CD14-positive monocyte (primary cell): ENCODE results near the gene APOA1. TPM values are rescaled to one million over a fixed set of nuclear protein-coding genes. Genes with fewer than 3 reads are reported as not detected.

Experiments
- DNase-seq, 3 donors: peaks; one replicate each; pipeline ENCODE4 v3.0.0-alpha.2; 2011 to 2022
- H2AFZ ChIP-seq: 2 replicates; pipeline ENCODE4 v1.6.0; 2012; ENCODE audit warnings: mild to moderate bottlenecking, low read depth, low read length, inconsistent platforms; ENCODE audit not compliant: insufficient read depth, poor library complexity, severe bottlenecking
- H3K27ac ChIP-seq, 2 donors: 1 replicate in 1 of 2; 2 replicates in 1 of 2; pipeline ENCODE4 v1.5.1; 2012 to 2013; ENCODE audit warnings: low read length in 2 of 2, control low read depth in 1 of 2, inconsistent platforms in 1 of 2, low read depth in 1 of 2, mild to moderate bottlenecking in 1 of 2
- H3K27me3 ChIP-seq, 2 donors: one replicate each; pipeline versions ENCODE4 v1.6.0 to v1.6.1; 2011 to 2013; ENCODE audit warnings: low read length in 2 of 2; ENCODE audit not compliant: control insufficient read depth in 2 of 2, insufficient read depth in 2 of 2
- H3K36me3 ChIP-seq, 2 donors: replicated peaks in 1 of 2; 1 replicate in 1 of 2; 2 replicates in 1 of 2; pipeline versions ENCODE4 v1.5.1 to v1.6.1; 2012 to 2013; ENCODE audit warnings: low read length in 2 of 2, control low read depth in 1 of 2, inconsistent platforms in 1 of 2, mild to moderate bottlenecking in 1 of 2; ENCODE audit not compliant: insufficient read depth in 2 of 2, control insufficient read depth in 1 of 2
- H3K4me1 ChIP-seq, 2 donors: 1 replicate in 1 of 2; 2 replicates in 1 of 2; pipeline versions ENCODE4 v1.5.1 to v1.6.1; 2012 to 2013; ENCODE audit warnings: low read length in 2 of 2, control low read depth in 1 of 2, inconsistent platforms in 1 of 2, mild to moderate bottlenecking in 1 of 2, moderate library complexity in 1 of 2; ENCODE audit not compliant: insufficient read depth in 2 of 2, control insufficient read depth in 1 of 2
- H3K4me2 ChIP-seq: replicated peaks from 2 replicates; pipeline ENCODE3; 2012; ENCODE audit warnings: low read length, moderate library complexity, mild to moderate bottlenecking; ENCODE audit not compliant: poor library complexity, severe bottlenecking; ENCODE audit errors: extremely low read depth
- H3K4me3 ChIP-seq, 3 experiments: fragments of 200-600 bp in 1 of 3; sonication (generic) in 1 of 3; replicated peaks in 1 of 3; 1 replicate in 2 of 3; 2 replicates in 1 of 3; pipeline ENCODE4 v1.5.1; 2011 to 2013; ENCODE audit warnings: low read length in 3 of 3, mild to moderate bottlenecking in 3 of 3, control low read depth in 2 of 3, low read depth in 2 of 3, inconsistent platforms in 1 of 3, moderate library complexity in 1 of 3
- H3K79me2 ChIP-seq: 2 replicates; pipeline ENCODE4 v1.6.0; 2012; ENCODE audit warnings: mild to moderate bottlenecking, control low read depth, inconsistent platforms, low read length, moderate library complexity; ENCODE audit not compliant: insufficient read depth
- H3K9ac ChIP-seq: 2 replicates; pipeline ENCODE4 v1.6.0; 2017; ENCODE audit warnings: low read length, mild to moderate bottlenecking; ENCODE audit not compliant: insufficient read depth, poor library complexity, severe bottlenecking
- H3K9me3 ChIP-seq, 2 donors: replicated peaks in 1 of 2; 1 replicate in 1 of 2; 2 replicates in 1 of 2; pipeline versions ENCODE4 v1.5.1 to v1.6.1; 2012 to 2013; ENCODE audit warnings: low read length in 2 of 2, control low read depth in 1 of 2; ENCODE audit not compliant: control insufficient read depth in 1 of 2, insufficient read depth in 1 of 2
- H4K20me1 ChIP-seq: 2 replicates; pipeline ENCODE4 v1.6.0; 2012; ENCODE audit warnings: mild to moderate bottlenecking, low read length, control low read depth, moderate library complexity; ENCODE audit not compliant: insufficient read depth
- H3K27ac Mint-ChIP-seq, 7 donors: one replicate each; pipeline ENCODE4 v1.8.0; 2020; ENCODE audit warnings: mild to moderate bottlenecking in 7 of 7, mixed read lengths in 7 of 7, moderate library complexity in 6 of 7, inconsistent platforms in 2 of 7
- H3K27me3 Mint-ChIP-seq, 3 donors: one replicate each; pipeline ENCODE4 v1.8.0; 2021 to 2022; ENCODE audit warnings: low read depth in 3 of 3, mild to moderate bottlenecking in 3 of 3, mixed read lengths in 3 of 3, moderate library complexity in 3 of 3, inconsistent platforms in 1 of 3
- H3K36me3 Mint-ChIP-seq, 2 donors: one replicate each; pipeline ENCODE4 v1.8.0; 2020; ENCODE audit warnings: mixed read lengths in 2 of 2, inconsistent platforms in 1 of 2, mild to moderate bottlenecking in 1 of 2
- H3K4me1 Mint-ChIP-seq: one replicate; pipeline ENCODE4 v1.8.0; 2020; ENCODE audit warnings: mild to moderate bottlenecking, mixed read lengths
- H3K4me3 Mint-ChIP-seq, 2 donors: one replicate each; pipeline ENCODE4 v1.8.0; 2020; ENCODE audit warnings: mild to moderate bottlenecking in 2 of 2, mixed read lengths in 2 of 2, moderate library complexity in 1 of 2
- H3K9me3 Mint-ChIP-seq, 7 donors: one replicate each; pipeline ENCODE4 v1.8.0; 2020 to 2022; ENCODE audit warnings: mixed read lengths in 7 of 7, mild to moderate bottlenecking in 6 of 7, moderate library complexity in 6 of 7, inconsistent platforms in 2 of 7
- CTCF ChIP-seq: fragments of 200-600 bp; IDR thresholded peaks from one replicate; pipeline ENCODE4 v1.8.0; 2022; ENCODE audit warnings: antibody characterized with exemption, mild to moderate bottlenecking
- WGBS: methylation state at CpG from one replicate; pipeline ENCODE4 v1.1.5; 2013; ENCODE audit warnings: missing lambda C conversion rate; ENCODE audit not compliant: insufficient coverage; 5-methylcytosine and 5-hydroxymethylcytosine counted together
- intact Hi-C, 2 donors: fragments of 100-400 bp; cut with micrococcal nuclease; formaldehyde crosslinking; loops; one replicate each; pipeline versions ENCODE4 v1.15.0 to v1.15.1; 2023
- polyA plus RNA-seq, 3 donors: library from polyadenylated mRNA; depleted of rRNA in 1 of 3; unstranded in 2 of 3; stranded (reverse) in 1 of 3; fragments of 300-500 nt in 2 of 3; fragments of >200 nt in 1 of 3; fragmentation: Illumina TruSeq in 2 of 3; gene quantifications; 1 replicate in 2 of 3; 2 replicates in 1 of 3; pipeline ENCODE4 v1.2.3, GENCODE V29; 2012 to 2021

The APOA1 gene
- polyA plus RNA-seq, 3 donors = 0.29 TPM; not detected in 2

GRCh38 chr11:116812109-116812508, 25.3 kb downstream of the APOA1 start:
- Histone ChIP-seq H3K9ac (no peak overlapping the region), H2AFZ (no peak overlapping the region), H3K27ac (no peak overlapping the region), H3K4me3 (no peak overlapping the region), H3K9me3 (no peaks in the 10 kb centered on the region), H4K20me1 (no peaks in the 10 kb centered on the region), H3K79me2 (no peaks in the 10 kb centered on the region), H3K4me2 (no peak overlapping the region), H3K36me3 (no peaks in the 10 kb centered on the region), H3K27me3 (no peaks in the 10 kb centered on the region), H3K4me1 (no peaks in the 10 kb centered on the region)
- no peak for TF ChIP-seq CTCF
- Mint-ChIP-seq H3K4me1 (peaks cover 13% of the 10 kb centered on the region), H3K27ac (no peak overlapping the region), H3K27me3 (peaks cover 2 to 8% (median 3%) of the 10 kb centered on the region in 3 donors), H3K9me3 (peaks cover 0 to 4% (median 0%) of the 10 kb centered on the region in 7 donors), H3K4me3 (no peak overlapping the region), H3K36me3 (no peaks in the 10 kb centered on the region)
- DNase-seq = no peak
- intact Hi-C loops = no loop called here
- no CpG with 5 or more reads among the region's 4 CpGs for WGBS

GRCh38 chr11:116811194-116811593, 26.2 kb downstream of the APOA1 start:
- TF ChIP-seq CTCF = no peak
- no peak for DNase-seq
- no peak overlapping the region for H3K27ac ChIP-seq
- H3K4me2 ChIP-seq = no peak overlapping the region
- H3K4me3 Mint-ChIP-seq = no peak overlapping the region
- H3K9ac ChIP-seq = no peak overlapping the region
- H3K4me1 Mint-ChIP-seq = peaks cover 13% of the 10 kb centered on the region
- no peaks in the 10 kb centered on the region for H4K20me1 ChIP-seq
- H3K27me3 Mint-ChIP-seq = peaks cover 2 to 8% (median 3%) of the 10 kb centered on the region in 3 donors
- no peaks in the 10 kb centered on the region for H3K27me3 ChIP-seq
- WGBS = no CpG with 5 or more reads among the region's 3 CpGs
- H3K4me3 ChIP-seq = no peak overlapping the region
- H3K9me3 ChIP-seq = no peaks in the 10 kb centered on the region
- H3K27ac Mint-ChIP-seq = no peak overlapping the region
- no peaks in the 10 kb centered on the region for H3K79me2 ChIP-seq
- no peaks in the 10 kb centered on the region for H3K36me3 ChIP-seq
- intact Hi-C loops = no loop called here
- H3K4me1 ChIP-seq = no peaks in the 10 kb centered on the region
- H2AFZ ChIP-seq = no peak overlapping the region
- H3K9me3 Mint-ChIP-seq = peaks cover 0 to 4% (median 0%) of the 10 kb centered on the region in 7 donors
- H3K36me3 Mint-ChIP-seq = no peaks in the 10 kb centered on the region
